Osteocyte (in vitro differentiated cells): ENCODE data around the gene HADHA. TPM values are rescaled to one million over a fixed set of nuclear protein-coding genes. Genes with fewer than 3 reads are reported as not detected.
A peak's percentile ranks its signal among the peaks of the same experiment; 100 is the strongest.

ENCODE experiments used
- DNase-seq: peaks from one replicate; pipeline ENCODE4 v3.0.0; 2021; ENCODE audit warnings: mixed read lengths; ENCODE audit not compliant: unreplicated experiment; ENCODE audit errors: extremely low spot score
- H3K27ac Mint-ChIP-seq: one replicate; pipeline ENCODE4 v1.8.0; 2021; ENCODE audit warnings: mild to moderate bottlenecking, mixed read lengths; ENCODE audit not compliant: unreplicated experiment
- H3K27me3 Mint-ChIP-seq: one replicate; pipeline ENCODE4 v1.8.0; 2021; ENCODE audit warnings: mixed read lengths; ENCODE audit not compliant: unreplicated experiment
- H3K36me3 Mint-ChIP-seq: one replicate; pipeline ENCODE4 v1.8.0; 2021; ENCODE audit warnings: mixed read lengths; ENCODE audit not compliant: unreplicated experiment
- H3K4me1 Mint-ChIP-seq: one replicate; pipeline ENCODE4 v1.8.0; 2021; ENCODE audit warnings: mixed read lengths; ENCODE audit not compliant: unreplicated experiment
- H3K4me3 Mint-ChIP-seq: one replicate; pipeline ENCODE4 v1.8.0; 2021; ENCODE audit warnings: mild to moderate bottlenecking, moderate library complexity, mixed read lengths; ENCODE audit not compliant: unreplicated experiment
- H3K9me3 Mint-ChIP-seq: one replicate; pipeline ENCODE4 v1.8.0; 2021; ENCODE audit warnings: mixed read lengths; ENCODE audit not compliant: unreplicated experiment
- total RNA-seq: library from RNA; stranded (reverse); gene quantifications from 2 replicates; pipeline ENCODE4 v1.2.1, GENCODE V29; 2021
- TF ChIP-seq, protein P1 (sequence below): fragments of 200-600 bp; sonication (generic); IDR thresholded peaks from 2 replicates; pipeline ENCODE4 v1.5.0; 2021; ENCODE audit warnings: antibody characterized with exemption, mild to moderate bottlenecking, moderate library complexity

Gene HADHA
- total RNA-seq, 1 donor from 2014 or later: 114 TPM

DNA sequence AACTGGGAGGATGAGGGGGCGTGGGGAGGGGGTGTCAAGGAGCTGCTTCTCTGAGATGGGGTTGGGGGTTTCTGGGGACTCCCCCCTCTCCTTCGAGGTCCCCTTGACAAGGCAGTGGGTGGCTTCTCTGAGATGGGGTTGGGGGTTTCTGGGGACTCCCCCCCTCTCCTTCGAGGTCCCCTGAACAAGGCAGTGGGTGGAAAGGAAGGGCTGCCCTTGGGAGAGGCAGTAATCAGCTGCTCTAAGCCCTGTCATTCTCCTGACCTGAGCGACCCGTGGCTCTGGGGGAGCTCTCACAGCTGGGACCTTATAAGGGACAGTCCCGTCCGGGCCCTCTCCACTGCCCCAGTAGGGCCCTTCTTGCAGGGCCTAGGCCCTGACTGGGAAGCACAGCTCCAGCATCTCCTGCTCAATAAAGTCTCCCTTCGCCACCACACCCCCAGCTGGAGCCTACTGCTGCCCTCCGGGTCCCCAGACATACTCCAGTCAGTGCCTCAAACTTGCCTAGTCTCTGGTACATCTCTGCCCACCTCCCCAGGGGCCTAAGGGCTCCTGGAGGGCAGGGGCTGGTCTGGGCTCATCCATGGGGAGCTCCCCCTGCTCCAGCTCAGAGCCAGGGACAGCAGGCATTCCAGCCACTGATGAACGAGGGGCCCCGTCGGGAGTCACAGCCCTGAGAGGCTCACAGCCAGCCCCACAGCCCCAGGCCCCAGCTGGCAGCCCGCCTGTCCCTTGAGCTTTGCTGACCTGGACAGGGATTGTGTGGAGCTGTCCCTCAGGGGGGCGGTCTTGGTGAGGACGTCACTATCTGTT lies 68.8 kb downstream of the HADHA start:
- H3K9me3 Mint-ChIP-seq: no peaks in the 10 kb centered on the region
- H3K27ac Mint-ChIP-seq: no peak overlapping the region
- no peak overlapping the region for H3K4me3 Mint-ChIP-seq
- no peaks in the 10 kb centered on the region for H3K36me3 Mint-ChIP-seq
- peaks cover 17% of the 10 kb centered on the region for H3K27me3 Mint-ChIP-seq
- DNase-seq: no peak
- H3K4me1 Mint-ChIP-seq: peaks cover 19% of the 10 kb centered on the region
- TF ChIP-seq, protein P1, sequence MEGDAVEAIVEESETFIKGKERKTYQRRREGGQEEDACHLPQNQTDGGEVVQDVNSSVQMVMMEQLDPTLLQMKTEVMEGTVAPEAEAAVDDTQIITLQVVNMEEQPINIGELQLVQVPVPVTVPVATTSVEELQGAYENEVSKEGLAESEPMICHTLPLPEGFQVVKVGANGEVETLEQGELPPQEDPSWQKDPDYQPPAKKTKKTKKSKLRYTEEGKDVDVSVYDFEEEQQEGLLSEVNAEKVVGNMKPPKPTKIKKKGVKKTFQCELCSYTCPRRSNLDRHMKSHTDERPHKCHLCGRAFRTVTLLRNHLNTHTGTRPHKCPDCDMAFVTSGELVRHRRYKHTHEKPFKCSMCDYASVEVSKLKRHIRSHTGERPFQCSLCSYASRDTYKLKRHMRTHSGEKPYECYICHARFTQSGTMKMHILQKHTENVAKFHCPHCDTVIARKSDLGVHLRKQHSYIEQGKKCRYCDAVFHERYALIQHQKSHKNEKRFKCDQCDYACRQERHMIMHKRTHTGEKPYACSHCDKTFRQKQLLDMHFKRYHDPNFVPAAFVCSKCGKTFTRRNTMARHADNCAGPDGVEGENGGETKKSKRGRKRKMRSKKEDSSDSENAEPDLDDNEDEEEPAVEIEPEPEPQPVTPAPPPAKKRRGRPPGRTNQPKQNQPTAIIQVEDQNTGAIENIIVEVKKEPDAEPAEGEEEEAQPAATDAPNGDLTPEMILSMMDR: no peak

DNA sequence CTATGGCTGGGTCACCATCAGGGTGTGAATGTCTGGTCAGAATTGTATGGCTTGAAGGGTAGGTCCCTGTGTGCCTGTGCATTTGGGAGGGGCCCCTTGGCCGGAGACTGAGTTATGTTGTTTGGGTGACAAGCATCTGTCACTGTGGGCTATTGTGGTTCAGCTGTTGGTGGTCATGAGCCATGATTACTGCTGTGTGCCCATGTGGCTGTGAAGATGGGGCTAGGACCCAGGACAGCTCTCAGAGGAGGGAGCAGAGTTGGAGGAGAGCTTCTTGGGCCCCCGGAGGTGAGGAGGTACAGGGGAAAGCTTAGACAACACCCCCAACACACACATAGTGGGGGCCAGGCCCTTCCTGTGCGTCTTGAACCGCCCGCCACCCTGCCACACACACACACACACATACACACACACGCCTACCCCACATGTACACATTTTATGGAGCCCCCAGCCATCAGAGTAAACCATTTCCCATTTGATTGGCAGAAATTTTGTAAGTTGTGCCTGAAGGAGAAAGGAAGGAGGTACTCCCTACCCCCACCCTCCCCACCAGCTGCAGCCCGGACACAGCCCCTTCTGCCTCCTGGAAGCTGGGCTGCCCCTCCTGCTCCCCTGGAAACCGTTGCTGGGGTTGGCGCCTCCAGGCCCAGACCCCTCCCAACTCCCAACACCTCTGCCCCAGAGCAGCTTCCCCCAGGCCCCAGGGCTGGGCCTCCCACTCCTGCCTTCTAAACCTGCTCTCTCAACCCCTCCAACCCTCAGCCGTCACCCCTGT lies 69.6 kb downstream of the HADHA start:
- peaks cover 15% of the 10 kb centered on the region for H3K4me1 Mint-ChIP-seq
- DNase-seq: no peak
- H3K27me3 Mint-ChIP-seq: peaks cover 17% of the 10 kb centered on the region
- no peaks in the 10 kb centered on the region for H3K9me3 Mint-ChIP-seq
- peak overlapping the region; percentile 58 for H3K4me3 Mint-ChIP-seq
- H3K36me3 Mint-ChIP-seq: no peaks in the 10 kb centered on the region
- H3K27ac Mint-ChIP-seq: no peak overlapping the region
- TF ChIP-seq, protein P1: no peak

DNA sequence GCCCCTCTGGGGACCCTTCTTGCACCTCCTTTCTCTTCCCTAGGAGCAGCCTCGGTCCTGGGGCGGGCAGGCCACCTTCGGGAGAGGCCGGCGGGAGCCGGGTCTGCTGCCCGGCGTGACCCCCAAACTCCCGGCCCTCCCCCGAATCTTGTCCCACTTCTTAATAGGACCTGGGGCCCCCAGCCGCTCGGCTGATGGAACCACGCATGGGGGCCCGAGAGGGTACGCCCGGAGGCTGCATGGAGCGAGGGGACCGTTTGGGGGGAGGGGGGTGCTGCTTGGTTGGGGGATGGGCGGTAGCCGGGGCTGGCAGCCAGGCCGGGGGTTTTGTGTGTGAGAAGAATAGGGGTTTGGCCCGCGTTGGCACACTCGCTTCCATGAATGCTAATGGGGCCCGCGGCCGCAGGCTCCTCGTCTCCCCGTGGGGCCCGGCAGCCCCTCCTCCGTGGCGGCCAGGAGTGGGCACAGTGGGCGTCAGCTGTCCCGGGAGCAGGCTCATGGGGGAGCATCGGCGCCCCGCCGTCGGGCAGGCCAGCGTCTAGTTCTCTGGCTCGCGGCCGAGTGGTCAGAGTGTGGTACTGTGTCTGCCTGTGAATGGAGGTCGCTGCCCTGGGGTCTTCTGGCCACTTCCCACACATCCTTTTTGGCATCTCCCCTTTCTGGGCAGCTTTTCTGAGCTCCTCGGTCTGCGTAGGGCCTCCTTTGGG lies 70.5 kb downstream of the HADHA start:
- Mint-ChIP-seq H3K4me3 (peak overlapping the region; percentile 60), H3K9me3 (no peaks in the 10 kb centered on the region), H3K4me1 (peaks cover 10% of the 10 kb centered on the region), H3K27ac (no peak overlapping the region), H3K27me3 (peaks cover 17% of the 10 kb centered on the region), H3K36me3 (no peaks in the 10 kb centered on the region)
- TF ChIP-seq, protein P1: no peak
- no peak for DNase-seq

DNA sequence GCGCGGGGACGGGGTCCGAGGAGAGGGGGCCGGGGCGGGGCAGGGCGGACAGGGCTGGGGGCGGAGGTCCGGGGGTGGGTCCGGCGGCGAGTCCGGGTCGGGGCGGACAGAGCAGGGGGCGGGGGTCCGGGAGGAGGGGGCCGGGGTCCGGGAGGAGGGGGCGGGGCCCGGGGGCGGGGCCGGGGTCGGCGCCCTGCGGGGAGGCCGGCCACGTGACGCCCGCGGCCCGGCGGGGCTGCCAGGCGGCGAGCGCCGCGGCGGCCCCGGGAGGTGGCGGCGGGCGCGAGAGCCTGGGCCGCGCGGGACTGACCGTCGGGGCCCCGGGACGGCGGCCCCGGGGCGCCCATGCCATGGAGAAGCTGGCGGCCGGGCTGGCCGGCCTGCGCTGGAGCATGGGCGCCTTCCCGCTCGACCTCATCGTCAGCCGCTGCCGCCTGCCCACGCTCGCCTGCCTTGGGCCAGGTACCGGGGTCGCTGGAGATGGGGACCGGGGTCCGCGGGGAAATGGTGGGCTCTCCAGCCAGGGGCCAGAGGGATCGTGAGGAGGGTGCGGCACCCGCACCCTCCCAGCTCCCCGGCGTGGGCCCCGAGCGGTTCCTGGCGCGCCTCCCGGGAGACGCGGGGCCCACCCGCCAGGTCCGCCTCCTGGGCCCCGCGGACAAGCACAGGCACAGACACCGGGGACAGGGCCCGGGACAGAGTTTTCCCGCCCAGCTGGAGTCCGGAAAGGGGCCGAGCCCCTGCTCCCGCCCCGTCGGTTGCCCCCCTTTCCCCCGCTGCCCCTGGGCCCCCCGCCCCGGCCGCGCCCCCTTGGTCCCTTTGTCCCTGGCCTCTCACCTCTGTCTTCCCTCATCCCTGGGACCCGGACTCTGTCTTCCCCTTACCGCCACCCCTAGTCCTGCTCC lies 71.3 kb downstream of the HADHA start, which contains the start of gene GAREM2:
TSS of gene GAREM2 (plus strand) at position 218 of the 905 bp plus-strand sequence. CDS start at position 351, 133 bp downstream.
- TF ChIP-seq, protein P1: no peak
- Mint-ChIP-seq H3K9me3 (no peaks in the 10 kb centered on the region), H3K36me3 (no peaks in the 10 kb centered on the region), H3K4me1 (peaks cover 10% of the 10 kb centered on the region), H3K4me3 (peak within 1 kb of the TSS; percentile 70), H3K27ac (no peak within 1 kb of the TSS), H3K27me3 (peaks cover 17% of the 10 kb centered on the region)
- DNase-seq: no peak
